Lower leg skin (tissue), 3 donors: ENCODE data around the gene HOXA13.

Experiments
- POLR2A ChIP-seq, 2 donors: fragments of 450-650 bp; IDR thresholded peaks; one replicate each; pipeline ENCODE4 v1.6.1; 2016 to 2017; ENCODE audit warnings: antibody characterized with exemption in 2 of 2, mild to moderate bottlenecking in 1 of 2, moderate library complexity in 1 of 2
- TF ChIP-seq, protein P1 (sequence below), 3 donors: fragments of 450-650 bp; IDR thresholded peaks; one replicate each; pipeline ENCODE4 v1.5.1; 2016; ENCODE audit warnings: antibody characterized with exemption in 3 of 3, mild to moderate bottlenecking in 3 of 3, moderate library complexity in 2 of 3

- TF ChIP-seq, protein P1, sequence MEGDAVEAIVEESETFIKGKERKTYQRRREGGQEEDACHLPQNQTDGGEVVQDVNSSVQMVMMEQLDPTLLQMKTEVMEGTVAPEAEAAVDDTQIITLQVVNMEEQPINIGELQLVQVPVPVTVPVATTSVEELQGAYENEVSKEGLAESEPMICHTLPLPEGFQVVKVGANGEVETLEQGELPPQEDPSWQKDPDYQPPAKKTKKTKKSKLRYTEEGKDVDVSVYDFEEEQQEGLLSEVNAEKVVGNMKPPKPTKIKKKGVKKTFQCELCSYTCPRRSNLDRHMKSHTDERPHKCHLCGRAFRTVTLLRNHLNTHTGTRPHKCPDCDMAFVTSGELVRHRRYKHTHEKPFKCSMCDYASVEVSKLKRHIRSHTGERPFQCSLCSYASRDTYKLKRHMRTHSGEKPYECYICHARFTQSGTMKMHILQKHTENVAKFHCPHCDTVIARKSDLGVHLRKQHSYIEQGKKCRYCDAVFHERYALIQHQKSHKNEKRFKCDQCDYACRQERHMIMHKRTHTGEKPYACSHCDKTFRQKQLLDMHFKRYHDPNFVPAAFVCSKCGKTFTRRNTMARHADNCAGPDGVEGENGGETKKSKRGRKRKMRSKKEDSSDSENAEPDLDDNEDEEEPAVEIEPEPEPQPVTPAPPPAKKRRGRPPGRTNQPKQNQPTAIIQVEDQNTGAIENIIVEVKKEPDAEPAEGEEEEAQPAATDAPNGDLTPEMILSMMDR (IDR thresholded peaks at IDR 0.05), result no peak
- no peak for TF ChIP-seq POLR2A (IDR thresholded peaks at IDR 0.05)
Measured at GRCh38 chr7:27182285-27182841, 17.5 kb downstream of the HOXA13 start.
